ENCODE measurements around the gene SH2D3A.
"Not testable (repeated sequence)": the region's sequence is repeated elsewhere in the genome, so short reads cannot be mapped to it uniquely, and the experiment has no call there.

The SH2D3A gene

GRCh38 chr19:6761053-6761676 is 6.1 kb downstream of the SH2D3A start:
- DNase-seq (ENCODE audit: low read depth in 2 of 2) = no peak

- no peak for DNase-seq (ENCODE audit: low read depth in 2 of 2)
Observed at GRCh38 chr19:6760606-6761005, 6.6 kb downstream of the SH2D3A start.

- no peak for DNase-seq (ENCODE audit: low read depth in 2 of 2)
Observed at GRCh38 chr19:6754653-6755463, 12.4 kb downstream of the SH2D3A start.

DNA sequence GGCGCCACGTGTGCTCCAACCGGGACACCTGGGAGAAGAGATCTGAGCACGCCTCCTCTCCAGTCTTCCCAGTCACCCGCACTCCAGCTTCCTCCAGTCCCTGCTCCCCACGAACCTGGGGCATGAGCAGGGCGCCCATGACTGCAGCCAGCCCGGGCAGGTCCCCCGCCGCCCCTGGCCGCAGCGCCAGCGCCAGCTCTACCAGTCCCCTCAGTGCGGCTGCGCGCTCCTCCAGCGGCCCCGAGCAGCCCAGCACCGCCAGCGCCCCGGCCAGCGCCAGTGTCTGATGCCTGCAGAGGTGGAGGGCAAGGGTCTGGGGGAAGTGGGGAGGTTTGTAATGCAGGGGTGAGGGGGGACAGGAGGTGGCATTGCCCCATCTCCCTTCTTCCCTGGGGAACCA is 13.1 kb downstream of the SH2D3A start:
- DNase-seq (ENCODE audit: low read depth in 2 of 2) = no peak

DNA sequence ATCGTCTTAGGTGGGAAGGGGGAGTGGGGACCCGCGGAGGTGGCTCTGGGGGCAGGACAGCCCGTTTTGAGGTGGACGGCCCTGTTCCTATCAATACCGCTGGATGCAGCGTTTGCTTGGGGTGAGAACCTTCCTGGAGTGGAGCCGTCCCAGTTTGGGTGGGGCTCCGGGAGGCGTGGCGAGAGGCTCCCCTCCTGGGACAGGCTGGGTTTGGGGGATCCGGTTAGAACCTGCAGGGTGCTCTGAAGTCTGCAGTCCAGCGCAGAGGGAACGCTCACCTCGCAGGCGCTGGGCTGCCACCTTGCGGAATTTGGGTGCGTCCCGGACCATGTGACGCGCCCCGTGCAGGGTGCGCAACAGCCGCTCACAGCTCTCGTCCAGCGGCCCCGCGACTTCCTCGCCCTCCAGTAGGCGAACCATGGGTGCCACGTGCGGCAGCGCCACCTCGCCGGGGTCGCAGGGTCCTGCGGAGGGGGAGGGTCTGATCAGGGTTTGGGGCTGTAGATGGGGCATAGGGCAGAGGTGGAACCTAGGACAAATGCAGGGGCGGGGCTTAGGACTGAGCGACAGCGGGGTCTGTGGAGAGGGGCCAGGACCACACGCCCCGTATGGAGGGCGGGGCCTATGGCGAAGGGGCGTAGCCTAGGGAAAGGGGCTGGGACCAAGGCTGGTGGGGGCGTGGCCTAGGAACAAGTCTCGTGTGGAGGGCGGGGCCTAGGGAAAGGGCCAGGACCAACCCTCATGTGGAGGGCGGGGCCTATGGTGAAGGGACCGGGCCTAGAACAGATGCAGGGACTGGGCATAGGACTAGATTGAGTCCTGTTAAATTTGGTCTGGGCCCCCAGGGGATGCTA is 13.8 kb downstream of the SH2D3A start:
- DNase-seq (ENCODE audit: low read depth in 2 of 2) = peak; percentile 74 to 84

DNA sequence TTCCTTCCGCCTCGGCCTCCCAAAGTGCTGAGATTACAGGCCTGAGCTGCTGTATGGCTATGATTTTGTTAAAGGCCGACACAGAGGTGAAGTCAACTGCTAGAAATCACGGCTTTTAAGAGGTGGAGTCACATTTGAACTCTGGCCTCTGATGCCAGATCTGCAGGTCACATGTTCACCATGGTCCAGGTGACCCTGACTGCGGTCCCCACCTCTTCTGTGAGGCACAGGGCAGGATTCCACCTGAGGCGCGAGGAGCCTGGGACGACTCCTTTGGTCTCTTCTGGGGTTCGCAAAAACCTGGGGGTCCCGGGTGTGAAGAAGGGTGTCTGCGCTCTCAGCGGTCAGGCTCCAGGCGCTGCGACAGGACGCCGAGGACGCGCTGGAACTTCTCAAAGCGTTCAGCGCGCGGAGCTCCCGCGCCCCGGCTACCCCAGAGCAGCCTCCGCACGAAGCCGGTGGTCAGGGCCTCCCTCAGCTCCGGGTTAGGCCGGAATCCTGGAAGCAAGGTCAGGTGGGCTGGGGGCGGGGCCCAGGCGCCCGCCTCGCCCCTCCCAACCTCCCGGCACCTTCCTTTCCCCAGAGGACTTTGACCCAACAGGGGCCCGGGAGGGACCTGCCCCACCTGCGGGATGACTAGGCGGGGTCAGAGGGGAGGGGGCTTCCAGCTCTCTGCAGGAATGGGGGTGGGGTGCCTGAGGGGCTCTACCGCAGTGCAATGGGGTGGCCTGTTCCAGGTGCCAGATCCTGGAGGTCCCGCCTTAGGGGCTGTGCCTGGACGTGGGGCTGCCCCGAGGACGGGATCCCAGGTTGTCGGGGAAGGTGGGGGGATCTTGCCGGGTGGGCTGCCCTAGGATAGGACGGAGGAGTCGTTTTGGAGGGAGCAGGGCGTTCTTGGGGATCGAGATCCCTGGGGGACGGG is 14.7 kb downstream of the SH2D3A start:
- DNase-seq (ENCODE audit: low read depth in 2 of 2) = no peak

GRCh38 chr19:6751189-6751588 is 16.0 kb downstream of the SH2D3A start:
- DNase-seq (ENCODE audit: low read depth in 2 of 2) = no peak

DNA sequence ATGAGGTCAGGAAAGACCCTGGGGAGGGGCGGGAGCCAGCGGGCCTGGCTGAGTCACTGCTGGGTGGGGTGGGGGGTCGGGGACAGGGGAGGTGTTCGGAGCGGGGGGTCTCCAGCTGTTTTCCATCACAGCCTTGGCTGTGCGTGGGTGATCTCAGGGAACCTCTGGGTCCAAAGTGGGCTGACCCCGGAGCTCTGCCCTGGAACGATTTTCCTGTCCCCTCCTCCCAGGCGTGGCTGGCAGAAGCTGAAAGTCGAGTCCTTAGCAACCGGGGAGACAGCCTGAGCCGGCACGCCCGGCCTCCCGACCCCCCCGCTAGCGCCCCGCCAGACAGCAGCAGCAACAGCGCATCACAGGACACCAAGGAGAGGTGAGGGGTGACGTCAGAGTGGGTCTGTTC is 17.2 kb downstream of the SH2D3A start:
- DNase-seq (ENCODE audit: low read depth in 2 of 2) = no peak

GRCh38 chr19:6748543-6748942 is 18.7 kb downstream of the SH2D3A start:
- DNase-seq (ENCODE audit: low read depth in 2 of 2) = not testable (repeated sequence)

- DNase-seq (ENCODE audit: low read depth in 2 of 2) = no peak
Observed at GRCh38 chr19:6745965-6746364, 21.3 kb downstream of the SH2D3A start.

- no peak for DNase-seq (ENCODE audit: low read depth in 2 of 2)
Observed at GRCh38 chr19:6744381-6745301, 22.6 kb downstream of the SH2D3A start.

GRCh38 chr19:6743714-6744380 is 23.4 kb downstream of the SH2D3A start:
- no peak for DNase-seq (ENCODE audit: low read depth in 2 of 2)

- DNase-seq (ENCODE audit: low read depth in 2 of 2) = no peak
Observed at GRCh38 chr19:6743066-6743465, 24.2 kb downstream of the SH2D3A start.

DNA sequence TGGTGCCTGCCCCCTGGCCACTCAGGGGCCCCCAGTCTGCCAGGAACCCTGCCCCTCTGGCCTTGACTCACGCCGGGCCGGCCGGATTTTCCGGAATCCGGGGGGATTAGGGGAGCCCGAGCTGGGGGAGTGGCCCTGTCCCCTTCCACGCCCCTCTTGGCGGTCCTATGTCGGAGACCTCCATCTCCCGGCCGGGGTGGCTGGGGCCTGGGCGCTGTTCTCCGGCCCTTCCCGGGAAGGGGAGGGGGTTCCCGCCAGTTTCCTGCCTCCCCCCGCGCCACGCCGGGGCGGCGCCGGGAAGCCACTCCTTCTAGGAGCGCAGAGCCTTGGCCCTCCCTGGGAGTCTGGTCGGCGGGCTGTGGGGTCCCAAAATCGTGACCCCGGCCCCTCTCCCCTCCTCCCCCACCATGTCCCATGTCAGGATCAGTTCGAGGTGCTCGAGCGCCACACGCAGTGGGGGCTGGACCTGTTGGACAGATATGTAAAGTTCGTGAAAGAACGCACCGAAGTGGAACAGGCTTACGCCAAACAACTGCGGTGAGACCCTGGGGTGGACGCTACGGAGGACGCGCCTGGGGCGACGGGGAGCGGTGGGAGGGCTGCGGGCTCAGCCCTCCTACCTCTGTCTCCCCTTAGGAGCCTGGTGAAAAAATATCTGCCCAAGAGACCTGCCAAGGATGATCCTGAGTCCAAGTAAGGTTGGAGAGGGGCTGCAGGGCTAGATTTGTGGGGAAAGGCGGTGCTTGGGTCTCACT is 26.5 kb downstream of the SH2D3A start:
- DNase-seq (ENCODE audit: low read depth in 2 of 2) = no peak

DNA sequence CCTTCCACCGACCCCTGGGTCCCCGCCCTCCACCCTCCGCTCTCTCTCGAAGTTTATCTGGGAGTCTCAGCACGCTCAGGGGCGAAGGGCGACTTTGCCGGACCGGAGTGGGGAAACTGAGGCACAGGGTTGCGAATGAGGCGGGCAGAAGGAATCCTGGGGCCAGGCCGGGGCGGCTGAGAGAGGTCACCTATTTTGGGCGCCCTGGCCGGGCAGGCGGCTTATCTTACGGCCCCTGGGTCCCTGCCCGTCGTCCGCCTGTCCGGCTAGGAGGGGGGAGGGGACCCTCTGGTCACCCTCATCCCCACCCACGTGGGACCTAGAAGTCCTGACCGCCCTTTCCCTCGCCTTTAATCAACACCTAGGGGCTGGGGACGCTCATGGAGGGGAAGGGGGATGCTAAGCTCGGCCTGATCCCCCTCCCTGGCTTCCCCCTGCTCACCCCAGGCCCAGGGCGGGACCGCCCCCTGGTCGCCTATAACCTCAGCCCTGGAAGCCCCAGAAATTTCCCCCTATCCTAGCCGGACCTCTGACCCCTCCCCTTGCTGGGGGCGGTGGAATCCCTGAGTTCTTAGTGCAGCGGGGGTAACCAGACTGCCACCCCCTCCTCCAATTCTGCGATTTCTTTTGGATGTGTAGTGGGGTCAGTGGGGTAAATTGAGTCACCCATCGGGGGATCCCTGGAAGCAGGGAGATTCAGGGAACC is 27.2 kb downstream of the SH2D3A start:
- DNase-seq (ENCODE audit: low read depth in 2 of 2) = no peak

DNA sequence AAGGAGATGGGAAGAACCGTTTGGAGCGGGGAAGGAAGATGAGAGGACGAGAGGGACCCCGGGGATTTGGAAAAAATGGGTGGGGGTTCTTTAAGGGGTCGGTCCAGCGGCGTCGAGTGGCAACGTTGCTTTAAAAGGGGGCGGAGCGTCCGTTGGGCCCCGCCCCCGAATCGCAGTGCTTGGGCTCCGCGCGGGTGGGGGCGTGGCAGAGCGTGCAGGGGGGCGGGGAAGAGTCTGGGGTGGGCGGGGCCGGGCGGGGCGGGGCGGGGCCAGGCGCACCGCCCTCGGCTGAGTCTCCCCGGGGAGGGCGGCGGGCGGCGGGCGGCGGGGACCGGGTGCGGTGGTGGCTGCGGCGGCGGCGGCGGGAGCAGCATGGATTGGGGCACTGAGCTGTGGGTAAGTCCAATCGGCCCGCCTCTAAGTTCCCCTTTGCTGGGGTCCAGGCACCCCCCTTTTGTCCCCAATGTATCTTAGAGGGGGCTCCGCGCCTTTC is 27.8 kb downstream of the SH2D3A start, which contains the start of gene TRIP10:
Gene TRIP10, plus strand, starts transcription at position 291 of the 493 bp plus-strand sequence. Its CDS starts 82 bp downstream, at position 373.
- DNase-seq (ENCODE audit: low read depth in 2 of 2) = peak; percentile 65 to 77

- DNase-seq (ENCODE audit: low read depth in 2 of 2) = no peak
Observed at GRCh38 chr19:6738787-6739389, 28.3 kb downstream of the SH2D3A start.
